Ascending aorta (tissue), 2 donors: ENCODE data around the gene RAPGEF4. TPM values are rescaled to one million over a fixed set of nuclear protein-coding genes. Genes with fewer than 3 reads are reported as not detected.
"Not testable (repeated sequence)": the region's sequence is repeated elsewhere in the genome, so short reads cannot be mapped to it uniquely, and the experiment has no call there.

Experiments used
- DNase-seq, 2 donors: peaks; one replicate each; pipeline ENCODE4 v3.0.0-alpha.2; 2019; ENCODE audit warnings: low spot score in 2 of 2
- H3K27ac ChIP-seq, 2 donors: fragments of 200-600 bp; sonication (generic); one replicate each; pipeline ENCODE4 v1.5.1; 2016 to 2017; ENCODE audit warnings: mild to moderate bottlenecking in 1 of 2
- H3K27me3 ChIP-seq: fragments of 200-600 bp; sonication (generic); one replicate; pipeline ENCODE4 v1.5.1; 2017
- H3K36me3 ChIP-seq, 2 donors: fragments of 200-600 bp; sonication (generic); one replicate each; pipeline ENCODE4 v1.5.1; 2016
- H3K4me1 ChIP-seq, 2 donors: fragments of 200-600 bp; sonication (generic); one replicate each; pipeline ENCODE4 v1.5.1; 2016 to 2017; ENCODE audit warnings: mild to moderate bottlenecking in 1 of 2
- H3K4me3 ChIP-seq, 2 donors: fragments of 200-600 bp; sonication (generic); one replicate each; pipeline ENCODE4 v1.5.1; 2016 to 2017; ENCODE audit warnings: mild to moderate bottlenecking in 1 of 2
- H3K9me3 ChIP-seq, 2 donors: fragments of 200-600 bp; sonication (generic); one replicate each; pipeline ENCODE4 v1.5.1; 2016
- CTCF ChIP-seq, 3 experiments: fragments of 200-600 bp in 2 of 3; fragments of 450-650 bp in 1 of 3; sonication (generic) in 2 of 3; IDR thresholded peaks; one replicate each; pipeline ENCODE4 v1.5.1; 2016 to 2019; ENCODE audit warnings: antibody characterized with exemption in 3 of 3, mild to moderate bottlenecking in 1 of 3, moderate library complexity in 1 of 3
- intact Hi-C: fragments of 100-400 bp; cut with DNase I; formaldehyde crosslinking; loops from one replicate; pipeline ENCODE4 v1.15.1; 2023
- total RNA-seq: library from RNA; depleted of rRNA; stranded (reverse); fragments of >200 nt; gene quantifications from one replicate; pipeline ENCODE4 v1.1.0, GENCODE V29; 2016

Gene RAPGEF4
- total RNA-seq, 1 donor from 2014 or later, result 79.9 TPM

- no peaks in the 10 kb centered on the region for H3K9me3 ChIP-seq
- intact Hi-C loops, result no loop called here
- no peaks in the 10 kb centered on the region for H3K36me3 ChIP-seq
- H3K4me3 ChIP-seq, result no peak overlapping the region
- DNase-seq, result no peak
- H3K27ac ChIP-seq, result no peak overlapping the region
- TF ChIP-seq CTCF (IDR thresholded peaks at IDR 0.05), result no peak
- peaks cover 0 to 4% of the 10 kb centered on the region in 2 donors for H3K4me1 ChIP-seq
- no peaks in the 10 kb centered on the region for H3K27me3 ChIP-seq
Measured at GRCh38 chr2:173034143-173034542, 298.5 kb downstream of the RAPGEF4 start.

- Histone ChIP-seq H3K36me3 (no peaks in the 10 kb centered on the region), H3K27me3 (no peaks in the 10 kb centered on the region)
- intact Hi-C loops, result no loop called here
Measured at GRCh38 chr2:173037245-173038120, 301.8 kb downstream of the RAPGEF4 start.

GRCh38 chr2:173038257-173038656 lies 302.6 kb downstream of the RAPGEF4 start:
- H3K4me3 ChIP-seq, intact Hi-C loops, H3K9me3 ChIP-seq, H3K4me1 ChIP-seq, DNase-seq, H3K27me3 ChIP-seq, H3K36me3 ChIP-seq, H3K27ac ChIP-seq: not testable (repeated sequence)

More at GRCh38 chr2:173037245-173038120, 301.8 kb downstream of the RAPGEF4 start:
- DNase-seq, result no peak
- H3K9me3 ChIP-seq, result no peaks in the 10 kb centered on the region
- H3K4me3 ChIP-seq, result peak overlapping the region in 1 of 2 donors; percentile 3
- H3K4me1 ChIP-seq, result peaks cover 0 to 4% of the 10 kb centered on the region in 2 donors
- TF ChIP-seq CTCF (IDR thresholded peaks at IDR 0.05), result no peak
- no peak overlapping the region for H3K27ac ChIP-seq

GRCh38 chr2:173040729-173041128 lies 305.1 kb downstream of the RAPGEF4 start:
- H3K36me3 ChIP-seq, result no peaks in the 10 kb centered on the region
- no peak for TF ChIP-seq CTCF (IDR thresholded peaks at IDR 0.05)
- H3K4me3 ChIP-seq, result no peak overlapping the region
- H3K27ac ChIP-seq, result no peak overlapping the region
- intact Hi-C loops, result no loop called here
- peaks cover 0 to 4% of the 10 kb centered on the region in 2 donors for H3K4me1 ChIP-seq
- H3K9me3 ChIP-seq, result no peaks in the 10 kb centered on the region
- DNase-seq, result no peak
- no peaks in the 10 kb centered on the region for H3K27me3 ChIP-seq

GRCh38 chr2:173043476-173043875 lies 307.8 kb downstream of the RAPGEF4 start:
- DNase-seq, result peak in 1 of 2 donors; percentile 66
- no peaks in the 10 kb centered on the region for H3K9me3 ChIP-seq
- no peak overlapping the region for H3K4me3 ChIP-seq
- no peaks in the 10 kb centered on the region for H3K36me3 ChIP-seq
- intact Hi-C loops, result no loop called here
- no peaks in the 10 kb centered on the region for H3K27me3 ChIP-seq
- no peak for TF ChIP-seq CTCF (IDR thresholded peaks at IDR 0.05)
- no peaks in the 10 kb centered on the region for H3K4me1 ChIP-seq
- H3K27ac ChIP-seq, result no peak overlapping the region

GRCh38 chr2:173043897-173044519 lies 308.4 kb downstream of the RAPGEF4 start:
- no peak for TF ChIP-seq CTCF (IDR thresholded peaks at IDR 0.05)
- no peaks in the 10 kb centered on the region for H3K4me1 ChIP-seq
- no peaks in the 10 kb centered on the region for H3K27me3 ChIP-seq
- intact Hi-C loops, result no loop called here
- no peak for DNase-seq
- no peaks in the 10 kb centered on the region for H3K36me3 ChIP-seq
- H3K4me3 ChIP-seq, result no peak overlapping the region
- no peaks in the 10 kb centered on the region for H3K9me3 ChIP-seq
- H3K27ac ChIP-seq, result no peak overlapping the region
